Liver (tissue), 9 donors: ENCODE data around the gene MNAT1. TPM values are rescaled to one million over a fixed set of nuclear protein-coding genes. Genes with fewer than 3 reads are reported as not detected.

Source experiments
- DNase-seq: peaks from one replicate; pipeline ENCODE4 v3.0.0-alpha.2; 2017; ENCODE audit warnings: low spot score
- H3K27ac ChIP-seq, 2 donors: one replicate each; pipeline ENCODE4 v1.7.0; 2013; ENCODE audit warnings: inconsistent platforms in 2 of 2, low read length in 2 of 2, control low read depth in 1 of 2, low read depth in 1 of 2, mild to moderate bottlenecking in 1 of 2
- H3K27me3 ChIP-seq, 4 donors: one replicate each; pipeline versions ENCODE4 v1.6.1 to v1.7.0; 2013; ENCODE audit warnings: low read length in 3 of 4, inconsistent platforms in 1 of 4, mild to moderate bottlenecking in 1 of 4, moderate library complexity in 1 of 4; ENCODE audit not compliant: control insufficient read depth in 4 of 4, insufficient read depth in 4 of 4
- H3K36me3 ChIP-seq, 4 donors: one replicate each; pipeline versions ENCODE4 v1.6.1 to v1.7.0; 2013; ENCODE audit warnings: low read length in 3 of 4, mild to moderate bottlenecking in 3 of 4, low read depth in 1 of 4, moderate library complexity in 1 of 4; ENCODE audit not compliant: control insufficient read depth in 4 of 4, insufficient read depth in 3 of 4
- H3K4me1 ChIP-seq, 4 donors: one replicate each; pipeline versions ENCODE4 v1.6.1 to v1.7.0; 2013; ENCODE audit warnings: low read length in 3 of 4, mild to moderate bottlenecking in 3 of 4, moderate library complexity in 1 of 4; ENCODE audit not compliant: control insufficient read depth in 4 of 4, insufficient read depth in 4 of 4
- H3K4me3 ChIP-seq, 3 donors: one replicate each; pipeline versions ENCODE4 v1.6.1 to v1.7.0; 2013; ENCODE audit warnings: low read length in 3 of 3, control low read depth in 1 of 3, low read depth in 1 of 3, mild to moderate bottlenecking in 1 of 3
- H3K9ac ChIP-seq, 2 donors: one replicate each; pipeline ENCODE4 v1.7.0; 2013; ENCODE audit warnings: low read length in 2 of 2, mild to moderate bottlenecking in 2 of 2, moderate library complexity in 2 of 2, control low read depth in 1 of 2, low read depth in 1 of 2
- H3K9me3 ChIP-seq, 4 donors: one replicate each; pipeline versions ENCODE4 v1.6.1 to v1.7.0; 2013; ENCODE audit warnings: low read length in 3 of 4; ENCODE audit not compliant: control insufficient read depth in 4 of 4
- CTCF ChIP-seq: fragments of 150-350 bp; IDR thresholded peaks from 2 replicates; pipeline ENCODE4 v1.5.1; 2017; ENCODE audit warnings: improper control_type of control experiment, low read depth, low read length; ENCODE audit not compliant: missing input control
- FOXA1 ChIP-seq: IDR thresholded peaks from 2 replicates; pipeline ENCODE4 v1.6.1; 2016; ENCODE audit warnings: antibody characterized with exemption
- FOXA2 ChIP-seq: IDR thresholded peaks from 2 replicates; pipeline ENCODE4 v1.6.1; 2016; ENCODE audit warnings: antibody characterized with exemption
- GABPA ChIP-seq, 2 donors: IDR thresholded peaks in 1 of 2; conservative IDR thresholded peaks in 1 of 2; 2 replicates each; pipeline ENCODE4 v1.6.1; 2016; ENCODE audit warnings: antibody characterized with exemption in 2 of 2, mild to moderate bottlenecking in 1 of 2, moderate library complexity in 1 of 2
- JUND ChIP-seq, 2 donors: IDR thresholded peaks; 2 replicates each; pipeline ENCODE4 v1.6.1; 2016; ENCODE audit warnings: antibody characterized with exemption in 2 of 2
- MAX ChIP-seq: IDR thresholded peaks from 2 replicates; pipeline ENCODE4 v1.6.1; 2016; ENCODE audit warnings: antibody characterized with exemption
- NR2F2 ChIP-seq: IDR thresholded peaks from 2 replicates; pipeline ENCODE4 v1.6.1; 2016; ENCODE audit warnings: antibody characterized with exemption
- RAD21 ChIP-seq, 2 donors: IDR thresholded peaks; 2 replicates each; pipeline ENCODE4 v1.6.1; 2016; ENCODE audit warnings: antibody characterized with exemption in 2 of 2, mild to moderate bottlenecking in 2 of 2
- SP1 ChIP-seq: IDR thresholded peaks from 2 replicates; pipeline ENCODE4 v1.6.1; 2018; ENCODE audit warnings: antibody characterized with exemption, mild to moderate bottlenecking
- TAF1 ChIP-seq: conservative IDR thresholded peaks from 2 replicates; pipeline ENCODE4 v1.6.1; 2016; ENCODE audit warnings: antibody characterized with exemption, mild to moderate bottlenecking
- YY1 ChIP-seq: IDR thresholded peaks from 2 replicates; pipeline ENCODE4 v1.6.1; 2016; ENCODE audit warnings: antibody characterized with exemption, mild to moderate bottlenecking
- WGBS: extraction: QIAGEN DNeasy Blood & Tissue Kit; methylation state at CpG from one replicate; pipeline ENCODE4 v1.1.7; 2013; 5-methylcytosine and 5-hydroxymethylcytosine counted together
- polyA plus RNA-seq, 2 donors: library from polyadenylated mRNA; stranded (reverse) in 1 of 2; unstranded in 1 of 2; fragments of 200-250 nt in 1 of 2; fragments of >200 nt in 1 of 2; fragmentation: Nextera tagmentation in 1 of 2; extraction: Ambion mirVana in 1 of 2; gene quantifications; one replicate each; pipeline versions ENCODE4 v1.2.1 to v1.2.3, GENCODE V29; 2013 to 2015
- total RNA-seq, 2 donors: library from RNA; depleted of rRNA; stranded (reverse); fragments of >200 nt; gene quantifications; one replicate each; pipeline ENCODE4 v1.2.3, GENCODE V29; 2014
- TF ChIP-seq, protein P1 (sequence below): IDR thresholded peaks from 2 replicates; pipeline ENCODE4 v1.6.1; 2016; ENCODE audit warnings: antibody characterized with exemption, mild to moderate bottlenecking
- donor health status: healthy.
- donor health status: healthy.
- donor health status: healthy.
- donor health status: healthy.
- donor health status: healthy.

Gene MNAT1
- total and polyA plus RNA-seq, 4 donors = 8.9 to 18.5 (median 14.6) TPM

GRCh38 chr14:60768602-60769001, 34.0 kb downstream of the MNAT1 start:
- H3K4me3 ChIP-seq = no peak overlapping the region
- DNase-seq = no peak

GRCh38 chr14:60771117-60771516, 36.6 kb downstream of the MNAT1 start:
- Histone ChIP-seq H3K4me3 (no peak overlapping the region), H3K27me3 (no peaks in the 10 kb centered on the region), H3K27ac (no peak overlapping the region), H3K36me3 (no peaks in the 10 kb centered on the region), H3K4me1 (no peaks in the 10 kb centered on the region), H3K9me3 (no peaks in the 10 kb centered on the region), H3K9ac (no peak overlapping the region)
- 44% methylated on average over 2 of the region's 2 CpGs for WGBS
- DNase-seq = no peak
- TF ChIP-seq NR2F2 (no peak), TAF1 (no peak), CTCF (no peak), SP1 (no peak)

More at GRCh38 chr14:60768602-60769001, 34.0 kb downstream of the MNAT1 start:
- TF ChIP-seq TAF1 (no peak), GABPA (IDR thresholded peaks at IDR 0.05 in 1 of 2, conservative IDR thresholded peaks at IDR 0.05 in 1 of 2) (no peak), YY1 (no peak), CTCF (no peak), MAX (no peak), FOXA1 (no peak), RAD21 (IDR thresholded peaks at IDR 0.05) (no peak), NR2F2 (no peak), JUND (IDR thresholded peaks at IDR 0.05) (no peak), SP1 (no peak), FOXA2 (no peak)
- TF ChIP-seq, protein P1, sequence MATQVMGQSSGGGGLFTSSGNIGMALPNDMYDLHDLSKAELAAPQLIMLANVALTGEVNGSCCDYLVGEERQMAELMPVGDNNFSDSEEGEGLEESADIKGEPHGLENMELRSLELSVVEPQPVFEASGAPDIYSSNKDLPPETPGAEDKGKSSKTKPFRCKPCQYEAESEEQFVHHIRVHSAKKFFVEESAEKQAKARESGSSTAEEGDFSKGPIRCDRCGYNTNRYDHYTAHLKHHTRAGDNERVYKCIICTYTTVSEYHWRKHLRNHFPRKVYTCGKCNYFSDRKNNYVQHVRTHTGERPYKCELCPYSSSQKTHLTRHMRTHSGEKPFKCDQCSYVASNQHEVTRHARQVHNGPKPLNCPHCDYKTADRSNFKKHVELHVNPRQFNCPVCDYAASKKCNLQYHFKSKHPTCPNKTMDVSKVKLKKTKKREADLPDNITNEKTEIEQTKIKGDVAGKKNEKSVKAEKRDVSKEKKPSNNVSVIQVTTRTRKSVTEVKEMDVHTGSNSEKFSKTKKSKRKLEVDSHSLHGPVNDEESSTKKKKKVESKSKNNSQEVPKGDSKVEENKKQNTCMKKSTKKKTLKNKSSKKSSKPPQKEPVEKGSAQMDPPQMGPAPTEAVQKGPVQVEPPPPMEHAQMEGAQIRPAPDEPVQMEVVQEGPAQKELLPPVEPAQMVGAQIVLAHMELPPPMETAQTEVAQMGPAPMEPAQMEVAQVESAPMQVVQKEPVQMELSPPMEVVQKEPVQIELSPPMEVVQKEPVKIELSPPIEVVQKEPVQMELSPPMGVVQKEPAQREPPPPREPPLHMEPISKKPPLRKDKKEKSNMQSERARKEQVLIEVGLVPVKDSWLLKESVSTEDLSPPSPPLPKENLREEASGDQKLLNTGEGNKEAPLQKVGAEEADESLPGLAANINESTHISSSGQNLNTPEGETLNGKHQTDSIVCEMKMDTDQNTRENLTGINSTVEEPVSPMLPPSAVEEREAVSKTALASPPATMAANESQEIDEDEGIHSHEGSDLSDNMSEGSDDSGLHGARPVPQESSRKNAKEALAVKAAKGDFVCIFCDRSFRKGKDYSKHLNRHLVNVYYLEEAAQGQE = no peak
- Histone ChIP-seq H3K36me3 (no peaks in the 10 kb centered on the region), H3K27ac (no peak overlapping the region), H3K9ac (no peak overlapping the region), H3K27me3 (no peaks in the 10 kb centered on the region), H3K9me3 (no peaks in the 10 kb centered on the region), H3K4me1 (no peaks in the 10 kb centered on the region)
- WGBS = 96% methylated on average over 2 of the region's 2 CpGs
